GM08714 (cell line): Measurements from ENCODE around the gene FBXW2.

Experiments
- H3K4me3 ChIP-seq: fragments of 200-500 bp; sonication (Bioruptor generic); 2 replicates; pipeline ENCODE4 v1.5.1; 2014; ENCODE audit warnings: mild to moderate bottlenecking, low read length, inconsistent platforms
- ZNF274 ChIP-seq: IDR thresholded peaks from 2 replicates; pipeline ENCODE4 v1.6.1; 2012; ENCODE audit warnings: mild to moderate bottlenecking, low read depth, low read length

The FBXW2 gene

GRCh38 chr9:120708526-120709224, 84.5 kb downstream of the FBXW2 start:
- no peak overlapping the region for H3K4me3 ChIP-seq
- no peak for TF ChIP-seq ZNF274

- H3K4me3 ChIP-seq: no peak overlapping the region
- TF ChIP-seq ZNF274: no peak
Measured at GRCh38 chr9:120707170-120707569, 86.0 kb downstream of the FBXW2 start.
